Cardiac septum (tissue), 1 donor: ENCODE results near the gene SPZ1. TPM values are rescaled to one million over a fixed set of nuclear protein-coding genes. Genes with fewer than 3 reads are reported as not detected.
"Not testable (repeated sequence)": the region's sequence is repeated elsewhere in the genome, so short reads cannot be mapped to it uniquely, and the experiment has no call there.

Source experiments
- DNase-seq: peaks from one replicate; pipeline ENCODE4 v3.0.0-alpha.2; 2020; ENCODE audit warnings: low spot score
- intact Hi-C: fragments of 100-400 bp; cut with DNase I; formaldehyde crosslinking; loops from one replicate; pipeline ENCODE4 v1.14.0; 2022
- long read RNA-seq: library from polyadenylated mRNA; unstranded; transcript quantifications from one replicate; pipeline ENCODE4 v2.0.0, GENCODE V29; 2021
- total RNA-seq: library from RNA; stranded (reverse); fragmentation: NEBNext Ultra II Directional; extraction: Animal tissue kit (Norgen Biotek cat#: 25700); gene quantifications from one replicate; pipeline ENCODE4 v1.2.1, GENCODE V29; 2021
- donor health status: DM: no; HTN: no; CAD: no.

SPZ1 gene, protein sequence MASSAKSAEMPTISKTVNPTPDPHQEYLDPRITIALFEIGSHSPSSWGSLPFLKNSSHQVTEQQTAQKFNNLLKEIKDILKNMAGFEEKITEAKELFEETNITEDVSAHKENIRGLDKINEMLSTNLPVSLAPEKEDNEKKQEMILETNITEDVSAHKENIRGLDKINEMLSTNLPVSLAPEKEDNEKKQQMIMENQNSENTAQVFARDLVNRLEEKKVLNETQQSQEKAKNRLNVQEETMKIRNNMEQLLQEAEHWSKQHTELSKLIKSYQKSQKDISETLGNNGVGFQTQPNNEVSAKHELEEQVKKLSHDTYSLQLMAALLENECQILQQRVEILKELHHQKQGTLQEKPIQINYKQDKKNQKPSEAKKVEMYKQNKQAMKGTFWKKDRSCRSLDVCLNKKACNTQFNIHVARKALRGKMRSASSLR
- not detected for total RNA-seq
- long read RNA-seq = 0 reads

DNA sequence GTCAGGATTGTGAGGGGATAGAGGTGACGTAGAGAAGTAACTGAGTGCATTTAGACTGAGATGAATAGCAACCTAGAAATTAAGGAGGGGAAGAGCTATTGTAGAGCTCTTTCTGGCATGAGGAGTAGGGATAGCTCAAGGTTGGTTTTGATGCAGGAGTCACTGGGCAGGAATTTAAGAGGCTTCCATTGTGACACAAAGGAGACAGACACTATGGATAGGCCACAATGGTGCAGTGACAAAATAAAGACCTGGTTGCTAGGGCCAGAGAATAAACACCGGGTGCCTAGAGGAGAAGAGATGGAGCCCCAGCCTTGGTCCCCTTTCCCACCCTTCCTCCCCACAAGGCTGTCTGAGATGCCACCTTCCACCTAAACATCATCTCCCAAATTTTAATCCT, at the start of gene SPZ1:
SPZ1 (plus strand) TSS at position 301 of the 400 bp plus-strand sequence. CDS start 214 bp downstream, outside the sequence.
- intact Hi-C loops = no loop called here

DNA sequence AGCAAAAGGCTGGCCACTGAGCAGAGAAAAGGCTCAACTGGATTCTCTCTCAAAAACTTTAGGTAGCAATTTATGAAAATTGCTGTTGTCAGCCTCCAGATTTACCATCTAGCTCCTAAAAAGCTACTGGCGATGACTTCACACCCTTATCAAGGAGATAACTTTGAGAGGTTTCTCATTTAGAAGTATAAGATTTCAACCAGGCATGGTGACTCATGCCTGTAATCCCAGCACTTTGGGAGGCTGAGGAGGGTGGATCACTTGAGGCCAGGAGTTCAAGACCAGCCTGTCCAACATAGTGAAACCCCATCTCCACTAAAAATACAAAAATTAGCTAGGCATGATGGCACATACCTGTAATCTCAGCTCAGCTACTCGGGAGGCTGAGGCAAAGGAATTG, 49.3 kb upstream of the SPZ1 start:
- intact Hi-C loops = not testable (repeated sequence)

More for the DNA sequence above, at the start of gene SPZ1:
- no peak for DNase-seq

GRCh38 chr5:80275347-80275746, 44.5 kb upstream of the SPZ1 start:
- intact Hi-C loops = no loop called here

More for the DNA sequence above, 49.3 kb upstream of the SPZ1 start:
- not testable (repeated sequence) for DNase-seq

GRCh38 chr5:80276186-80276585, 43.6 kb upstream of the SPZ1 start:
- DNase-seq = no peak
- intact Hi-C loops = loop anchor here (2.0 kb wide), 1 partner anchor 183 kb away; no protein-coding TSS in a partner anchor

More at GRCh38 chr5:80275347-80275746, 44.5 kb upstream of the SPZ1 start:
- DNase-seq = no peak

DNA sequence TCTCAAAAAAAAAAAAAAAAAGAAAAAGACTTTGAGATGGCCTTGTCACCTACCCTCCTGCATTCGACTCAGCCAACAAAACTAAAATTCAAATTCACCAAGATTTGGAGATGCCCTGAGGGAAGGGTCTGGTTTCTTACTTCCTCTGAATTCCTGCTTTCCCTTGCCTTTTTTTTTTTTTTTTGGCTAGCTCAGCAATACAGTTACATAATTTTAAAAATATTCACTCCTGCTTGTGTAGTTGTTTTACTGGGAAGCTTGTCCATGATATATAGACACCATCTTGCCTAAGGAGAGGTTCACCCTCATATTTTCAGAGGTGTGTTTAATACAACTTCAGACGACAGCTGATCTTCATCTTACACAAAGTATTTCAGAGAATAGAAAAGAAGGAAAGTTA, 42.6 kb upstream of the SPZ1 start:
- no peak for DNase-seq
- intact Hi-C loops = loop anchor here (2.0 kb wide), 1 partner anchor 184 kb away; no protein-coding TSS in a partner anchor

DNA sequence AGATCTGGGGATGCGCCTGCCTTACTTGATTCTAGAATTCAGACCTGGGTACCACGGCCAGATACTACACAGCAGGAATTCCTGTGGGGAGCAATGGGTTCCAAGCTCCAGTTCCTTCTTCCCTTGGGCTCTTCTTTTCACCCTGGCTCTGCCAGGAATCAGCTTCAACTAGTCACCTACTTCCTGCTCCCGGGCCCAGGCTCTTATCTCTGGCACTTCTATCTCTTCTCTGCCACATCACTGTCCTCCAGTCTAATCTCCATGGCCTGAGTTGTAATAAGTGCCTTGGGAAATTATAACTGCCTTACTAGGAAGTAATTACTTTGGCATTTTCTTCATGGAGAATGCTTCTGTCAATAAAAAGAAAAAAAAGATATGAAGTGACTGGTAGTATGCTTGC, 37.7 kb upstream of the SPZ1 start:
- intact Hi-C loops = no loop called here
- no peak for DNase-seq

DNA sequence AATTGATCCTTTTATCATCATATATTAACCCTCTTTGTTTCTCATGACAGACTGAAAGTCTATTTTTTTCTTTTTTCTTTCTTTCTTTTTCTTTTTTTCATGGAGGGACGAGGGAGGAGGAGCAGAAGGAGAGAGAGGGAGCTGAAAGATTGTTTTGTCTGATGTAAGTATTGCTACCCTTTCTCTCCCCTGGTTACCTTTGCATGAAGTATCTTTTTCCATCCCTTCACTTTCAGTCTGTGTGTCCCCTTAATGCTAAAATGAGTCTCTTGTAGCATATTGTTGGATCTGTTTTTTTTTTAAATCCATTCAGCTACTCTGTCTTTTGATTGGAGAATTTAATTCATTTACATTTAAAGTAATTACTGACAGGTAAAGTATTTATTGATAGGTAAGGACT, 36.4 kb upstream of the SPZ1 start:
- intact Hi-C loops = no loop called here
- DNase-seq = no peak

DNA sequence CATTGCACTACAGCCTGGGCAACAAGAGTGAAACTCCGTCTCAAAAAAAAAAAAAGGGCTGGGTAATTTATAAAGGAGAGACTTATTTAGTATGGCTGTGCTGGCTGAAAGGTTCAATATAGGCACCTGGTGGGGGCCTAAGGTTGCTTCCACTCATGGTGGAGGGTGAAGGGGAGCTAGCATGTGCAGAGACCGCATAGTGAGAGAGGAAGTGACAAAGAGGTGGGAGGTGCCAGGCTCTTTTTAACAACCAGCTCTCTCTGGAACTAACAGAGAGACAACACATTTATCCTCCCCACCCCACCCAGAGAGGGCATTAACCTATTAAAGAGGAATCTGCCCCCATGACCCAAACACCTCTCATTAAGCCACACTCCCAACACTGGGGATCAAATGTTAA, 35.1 kb upstream of the SPZ1 start:
- no peak for DNase-seq
- intact Hi-C loops = no loop called here

DNA sequence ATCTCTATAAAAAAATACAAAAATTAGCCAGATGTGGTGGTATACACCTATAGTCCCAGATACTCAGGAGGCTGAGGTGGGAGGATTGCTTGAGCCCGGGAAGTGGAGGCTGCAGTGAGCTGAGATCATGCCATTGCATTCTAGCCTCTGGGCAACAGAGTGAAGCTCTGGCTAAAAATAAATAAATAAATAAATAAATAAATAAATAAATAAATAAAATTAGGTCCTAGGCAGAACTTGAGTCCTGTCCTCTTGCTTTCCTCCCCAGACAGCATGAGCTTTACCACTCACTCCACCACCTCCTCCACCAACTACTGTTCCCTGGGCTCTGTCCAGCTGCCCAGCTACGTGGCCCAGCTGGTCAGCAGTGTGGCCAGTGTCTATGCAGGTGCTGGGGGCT, 31.6 kb upstream of the SPZ1 start:
- DNase-seq = no peak
- intact Hi-C loops = no loop called here

GRCh38 chr5:80289320-80289719, 30.5 kb upstream of the SPZ1 start:
- DNase-seq = no peak
- intact Hi-C loops = no loop called here

DNA sequence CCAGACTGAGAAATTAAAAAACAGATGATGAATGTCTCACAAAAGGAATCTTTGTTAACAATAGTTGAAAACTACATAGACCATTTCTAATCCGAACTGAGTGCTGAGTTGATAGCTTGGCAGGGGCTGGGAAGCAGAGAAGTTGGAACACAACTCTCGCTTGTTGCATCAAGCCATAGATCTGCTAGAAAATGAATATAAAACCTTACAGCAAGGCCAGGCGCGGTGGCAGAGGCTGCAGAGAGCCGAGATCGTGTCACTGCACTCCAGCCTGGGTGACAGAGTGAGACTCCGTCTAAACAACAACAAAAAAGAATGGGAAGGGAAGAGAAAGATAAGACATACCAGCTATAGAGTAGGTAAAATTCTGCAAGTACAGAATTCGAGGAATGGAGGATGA, 28.0 kb upstream of the SPZ1 start:
- no peak for DNase-seq
- intact Hi-C loops = no loop called here

DNA sequence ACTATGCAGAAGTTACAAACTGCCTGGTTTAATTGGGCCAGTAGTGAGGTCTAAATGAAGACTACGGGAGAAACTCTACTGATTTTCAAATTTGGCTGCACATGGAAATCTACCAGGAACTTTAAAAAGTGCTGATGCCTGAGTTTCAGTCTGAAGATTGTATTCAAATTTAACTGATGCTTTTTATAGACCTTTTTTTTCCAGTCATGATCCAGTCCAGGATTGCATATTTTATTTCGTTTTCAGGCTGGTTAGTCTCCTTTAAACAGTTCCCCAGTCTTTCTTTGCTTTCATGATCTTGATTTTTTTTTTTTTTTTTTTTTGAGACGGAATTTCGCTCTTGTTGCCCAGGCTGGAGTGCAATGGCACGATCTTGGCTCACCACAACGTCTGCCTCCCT, 23.7 kb upstream of the SPZ1 start:
- no peak for DNase-seq
- intact Hi-C loops = no loop called here

- no peak for DNase-seq
- intact Hi-C loops = no loop called here
Observed at GRCh38 chr5:80299601-80300000, 20.2 kb upstream of the SPZ1 start.

GRCh38 chr5:80300125-80300524, 19.7 kb upstream of the SPZ1 start:
- intact Hi-C loops = no loop called here
- no peak for DNase-seq

DNA sequence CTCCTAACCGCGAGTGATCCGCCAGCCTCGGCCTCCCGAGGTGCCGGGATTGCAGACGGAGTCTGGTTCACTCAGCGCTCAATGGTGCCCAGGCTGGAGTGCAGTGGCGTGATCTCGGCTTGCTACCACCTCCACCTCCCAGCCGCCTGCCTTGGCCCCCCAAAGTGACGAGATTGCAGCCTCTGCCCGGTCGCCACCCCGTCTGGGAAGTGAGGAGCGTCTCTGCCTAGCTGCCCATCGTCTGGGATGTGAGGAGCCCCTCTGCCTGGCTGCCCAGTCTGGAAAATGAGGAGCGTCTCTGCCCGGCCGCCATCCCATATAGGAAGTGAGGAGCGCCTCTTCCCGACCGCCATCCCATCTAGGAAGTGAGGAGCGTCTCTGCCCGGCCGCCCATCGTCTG, 19.0 kb upstream of the SPZ1 start:
- DNase-seq, intact Hi-C loops: not testable (repeated sequence)

DNA sequence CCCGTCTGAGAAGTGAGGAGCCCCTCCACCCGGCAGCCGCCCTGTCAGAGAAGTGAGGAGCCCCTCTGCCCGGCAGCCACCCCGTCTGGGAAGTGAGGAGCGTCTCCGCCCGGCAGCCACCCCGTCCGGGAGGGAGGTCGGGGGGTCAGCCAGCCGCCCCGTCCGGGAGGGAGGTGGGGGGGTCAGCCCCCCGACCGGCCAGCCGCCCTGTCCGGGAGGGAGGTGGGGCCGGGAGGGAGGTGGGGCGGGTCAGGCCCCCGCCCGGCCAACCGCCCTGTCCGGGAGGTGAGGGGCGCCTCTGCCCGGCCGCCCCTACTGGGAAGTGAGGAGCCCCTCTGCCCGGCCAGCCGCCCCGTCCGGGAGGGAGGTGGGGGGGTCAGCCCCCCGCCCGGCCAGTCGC, 18.5 kb upstream of the SPZ1 start:
- DNase-seq, intact Hi-C loops: not testable (repeated sequence)

- no peak for DNase-seq
- intact Hi-C loops = no loop called here
Observed at GRCh38 chr5:80302636-80303035, 17.2 kb upstream of the SPZ1 start.

- intact Hi-C loops = no loop called here
- no peak for DNase-seq
Observed at GRCh38 chr5:80308526-80308925, 11.3 kb upstream of the SPZ1 start.

DNA sequence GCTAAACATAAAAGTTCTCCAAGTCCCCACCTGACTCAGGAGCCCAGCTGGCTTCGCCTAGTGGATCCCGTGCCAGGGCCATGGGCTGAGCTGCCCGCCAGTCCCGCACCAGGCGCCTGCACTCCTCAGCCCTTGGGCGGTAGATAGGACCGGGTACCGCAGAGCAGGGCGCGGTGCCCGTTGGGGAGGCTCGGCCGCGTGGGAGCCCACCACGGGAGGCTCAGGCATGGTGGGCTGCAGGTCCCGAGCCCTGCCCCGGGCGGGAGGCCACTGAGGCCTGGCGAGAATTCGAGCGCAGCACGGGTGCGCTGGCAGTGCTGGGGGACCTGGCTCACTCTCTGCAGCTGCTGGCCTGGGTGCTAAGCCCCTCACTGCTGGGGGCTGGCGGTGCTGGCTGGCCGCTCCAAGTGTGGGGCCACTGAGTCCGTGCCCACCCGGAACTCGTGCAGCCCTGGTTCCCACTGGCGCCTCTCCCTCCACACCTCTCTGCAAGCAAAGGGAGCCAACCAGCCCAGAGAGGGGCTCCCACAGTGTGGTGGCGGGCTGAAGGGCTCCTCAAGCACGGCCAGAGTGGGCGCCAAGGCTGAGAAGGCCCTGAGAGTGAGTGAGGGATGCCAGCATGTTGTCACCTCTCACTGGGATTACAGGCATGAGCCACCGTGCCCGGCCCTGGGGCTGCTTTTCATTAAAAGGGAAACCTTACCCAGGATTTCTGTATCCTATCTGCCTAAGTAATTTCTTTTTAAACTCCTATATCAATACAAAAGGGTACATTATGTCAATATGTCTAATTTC, 9.7 kb upstream of the SPZ1 start:
- intact Hi-C loops = no loop called here
- DNase-seq = no peak

GRCh38 chr5:80315244-80315643, 4.6 kb upstream of the SPZ1 start:
- DNase-seq = no peak
- intact Hi-C loops = no loop called here

GRCh38 chr5:80318212-80318611, 1.6 kb upstream of the SPZ1 start:
- no peak for DNase-seq
- intact Hi-C loops = no loop called here
